SK-N-MC (cell line): ENCODE data around the gene CD79B.

Experiments
- EZH2 ChIP-seq: fragments of 200-600 bp; sonication (generic); IDR thresholded peaks from one replicate; pipeline ENCODE4 v1.6.1; 2017; ENCODE audit warnings: antibody characterized with exemption
- POLR2AphosphoS5 ChIP-seq: IDR thresholded peaks from 2 replicates; pipeline ENCODE4 v1.6.1; 2012; ENCODE audit warnings: mild to moderate bottlenecking, low read depth, low read length, borderline replicate concordance

GRCh38 chr17:63944736-63945499, 12.8 kb upstream of the CD79B start:
- no peak for TF ChIP-seq POLR2AphosphoS5
- TF ChIP-seq EZH2: no peak
